GM12873 (cell line): ENCODE data around the gene JMJD6.

Experiments
- CTCF ChIP-seq: IDR thresholded peaks from 2 replicates; pipeline ENCODE4 v1.5.1; 2012; ENCODE audit warnings: low read depth, mild to moderate bottlenecking, moderate library complexity, low read length, control low read depth; ENCODE audit not compliant: insufficient read depth; ENCODE audit errors: missing control alignments

JMJD6 gene

GRCh38 chr17:76672270-76672851, 54.0 kb downstream of the JMJD6 start:
- TF ChIP-seq CTCF, result no peak

GRCh38 chr17:76671912-76672262, 54.5 kb downstream of the JMJD6 start:
- no peak for TF ChIP-seq CTCF

GRCh38 chr17:76671123-76671911, 55.1 kb downstream of the JMJD6 start:
- no peak for TF ChIP-seq CTCF

GRCh38 chr17:76670718-76671122, 55.7 kb downstream of the JMJD6 start:
- no peak for TF ChIP-seq CTCF

- TF ChIP-seq CTCF, result no peak
Measured at GRCh38 chr17:76670020-76670717, 56.2 kb downstream of the JMJD6 start.
